ENCODE data around the gene EFHD1. TPM values are rescaled to one million over a fixed set of nuclear protein-coding genes. Genes with fewer than 3 reads are reported as not detected.

Gene EFHD1
- total RNA-seq, 4 donors from 2014 or later: 6.7 to 22.1 (median 14.0) TPM

DNA sequence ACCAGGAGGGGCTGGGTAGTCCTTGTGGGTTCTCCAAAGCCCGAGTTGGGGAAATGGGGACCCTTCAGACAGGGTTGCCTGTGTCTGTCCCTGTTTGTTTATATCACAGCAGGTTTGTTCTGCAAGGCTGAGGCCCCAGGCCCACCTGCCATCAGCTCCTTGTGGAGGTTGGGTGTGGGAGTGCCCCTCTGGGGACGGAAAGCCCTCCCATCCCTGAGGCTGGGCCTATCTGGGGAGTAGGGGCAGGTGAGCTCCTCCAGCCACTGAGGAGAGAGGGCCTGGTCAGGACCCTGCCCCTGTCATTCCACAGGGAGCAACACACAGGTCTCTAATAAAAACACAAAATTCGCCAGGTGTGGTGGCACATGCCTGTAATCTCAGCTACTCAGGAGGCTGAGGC is 23.3 kb upstream of the EFHD1 start:
- TF ChIP-seq POLR2A (IDR thresholded peaks at IDR 0.05): no peak
- TF ChIP-seq, protein P1, sequence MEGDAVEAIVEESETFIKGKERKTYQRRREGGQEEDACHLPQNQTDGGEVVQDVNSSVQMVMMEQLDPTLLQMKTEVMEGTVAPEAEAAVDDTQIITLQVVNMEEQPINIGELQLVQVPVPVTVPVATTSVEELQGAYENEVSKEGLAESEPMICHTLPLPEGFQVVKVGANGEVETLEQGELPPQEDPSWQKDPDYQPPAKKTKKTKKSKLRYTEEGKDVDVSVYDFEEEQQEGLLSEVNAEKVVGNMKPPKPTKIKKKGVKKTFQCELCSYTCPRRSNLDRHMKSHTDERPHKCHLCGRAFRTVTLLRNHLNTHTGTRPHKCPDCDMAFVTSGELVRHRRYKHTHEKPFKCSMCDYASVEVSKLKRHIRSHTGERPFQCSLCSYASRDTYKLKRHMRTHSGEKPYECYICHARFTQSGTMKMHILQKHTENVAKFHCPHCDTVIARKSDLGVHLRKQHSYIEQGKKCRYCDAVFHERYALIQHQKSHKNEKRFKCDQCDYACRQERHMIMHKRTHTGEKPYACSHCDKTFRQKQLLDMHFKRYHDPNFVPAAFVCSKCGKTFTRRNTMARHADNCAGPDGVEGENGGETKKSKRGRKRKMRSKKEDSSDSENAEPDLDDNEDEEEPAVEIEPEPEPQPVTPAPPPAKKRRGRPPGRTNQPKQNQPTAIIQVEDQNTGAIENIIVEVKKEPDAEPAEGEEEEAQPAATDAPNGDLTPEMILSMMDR (IDR thresholded peaks at IDR 0.05): no peak
- intact Hi-C loops (cut with DNase I; ENCODE audit: low total_unique reads): loop anchor here (10.0 kb wide), 1 partner anchor 645 kb away; the partner anchor contains the start of gene ATG16L1
- no peak for DNase-seq (ENCODE audit: low spot score in 2 of 2)
- no peak overlapping the region for H3K4me3 ChIP-seq (ENCODE audit: low read depth, poor library complexity, severe bottlenecking)
- WGBS, 2 donors: 93 to 95% methylated on average over 3 of the region's 3 CpGs

DNA sequence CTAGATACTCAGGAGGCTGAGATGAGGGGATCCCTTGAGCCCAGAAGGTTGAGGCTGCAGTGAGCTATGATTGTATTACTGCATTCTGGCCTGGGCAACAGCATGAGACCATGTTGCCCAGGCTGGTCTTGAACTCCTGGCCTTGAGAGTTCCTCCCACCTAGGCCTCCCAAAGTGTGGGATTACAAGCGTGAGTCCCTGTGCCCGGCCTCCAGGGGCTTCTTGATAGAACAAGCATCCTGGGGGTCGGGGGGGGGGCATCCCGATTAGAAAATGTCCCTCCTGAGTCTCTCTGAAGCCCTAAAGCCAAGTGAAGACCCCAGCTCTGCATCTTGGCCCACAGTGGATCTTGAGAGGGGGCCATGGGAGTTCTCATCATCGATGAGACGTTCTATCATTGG is 22.3 kb upstream of the EFHD1 start:
- TF ChIP-seq, protein P1 (IDR thresholded peaks at IDR 0.05): no peak
- no peak for TF ChIP-seq POLR2A (IDR thresholded peaks at IDR 0.05)
- no peak overlapping the region for H3K4me3 ChIP-seq (ENCODE audit: low read depth, poor library complexity, severe bottlenecking)
- DNase-seq (ENCODE audit: low spot score in 2 of 2): no peak
- intact Hi-C loops (cut with DNase I; ENCODE audit: low total_unique reads): loop anchor here (10.0 kb wide), 1 partner anchor 644 kb away; the partner anchor contains the start of gene ATG16L1
- 75 to 100% methylated on average over 1 to 6 of the region's 6 CpGs for WGBS, 2 donors

DNA sequence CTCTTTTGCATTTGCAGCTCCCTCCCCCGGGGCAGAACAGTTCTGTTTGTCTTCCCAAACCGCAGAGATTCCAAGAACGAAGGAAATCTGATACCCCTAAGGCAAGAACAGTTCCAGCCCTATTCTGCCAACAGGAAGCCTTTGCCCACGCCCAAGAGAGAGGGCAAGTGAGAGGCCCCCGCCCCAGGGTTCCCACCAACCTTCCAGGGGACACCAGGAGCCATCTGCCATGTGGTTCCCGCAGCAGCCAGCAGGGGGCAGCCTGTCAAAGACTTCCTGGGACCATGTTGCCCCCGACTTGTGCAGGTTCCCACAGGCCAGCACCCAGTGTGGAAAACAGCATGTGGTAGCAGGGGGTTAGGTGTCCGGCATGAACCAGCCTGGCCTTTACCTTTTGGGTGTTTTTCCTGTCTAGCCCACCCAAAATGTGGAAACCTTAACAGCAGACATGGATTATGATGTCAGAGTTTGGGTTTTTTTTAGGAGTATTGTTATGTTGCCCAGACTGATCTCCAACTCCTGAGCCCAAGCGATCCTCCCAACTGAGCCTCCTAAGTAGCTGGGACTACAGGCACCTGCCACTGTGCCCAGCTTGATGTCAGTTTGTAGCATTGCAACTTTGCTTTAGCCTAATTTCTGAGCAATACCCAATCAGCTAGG is 21.7 kb upstream of the EFHD1 start:
- TF ChIP-seq, protein P1 (IDR thresholded peaks at IDR 0.05): no peak
- no peak for TF ChIP-seq POLR2A (IDR thresholded peaks at IDR 0.05)
- WGBS, 2 donors: 30 to 41% methylated on average over 8 to 9 of the region's 9 CpGs
- peak in 1 of 2 donors; percentile 92 for DNase-seq (ENCODE audit: low spot score in 2 of 2)
- intact Hi-C loops (cut with DNase I; ENCODE audit: low total_unique reads): loop anchor here (10.0 kb wide), 1 partner anchor 643 kb away; the partner anchor contains the start of gene ATG16L1
- H3K4me3 ChIP-seq (ENCODE audit: low read depth, poor library complexity, severe bottlenecking): no peak overlapping the region

DNA sequence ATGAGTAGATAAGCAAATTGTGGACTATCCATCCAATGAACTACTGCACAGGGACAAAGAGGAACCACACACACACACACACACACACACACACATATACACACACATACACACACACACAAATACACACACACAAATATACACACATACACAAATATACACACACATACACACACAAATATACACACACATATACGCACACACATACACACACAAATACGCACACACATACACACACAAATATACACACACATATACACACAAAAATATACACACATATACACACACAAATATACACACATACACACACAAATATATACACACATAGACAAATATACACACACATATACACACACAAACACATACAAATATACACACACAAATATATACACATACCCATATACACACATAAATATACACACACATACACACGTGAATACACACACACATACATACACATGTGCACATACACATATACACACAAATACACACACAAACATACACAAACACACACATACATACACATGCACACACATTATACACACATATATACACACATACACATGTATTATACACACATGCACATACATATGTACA is 19.8 kb upstream of the EFHD1 start:
- intact Hi-C loops (cut with DNase I; ENCODE audit: low total_unique reads): loop anchor here (10.0 kb wide), 1 partner anchor 641 kb away; the partner anchor contains the start of gene ATG16L1
- H3K4me3 ChIP-seq (ENCODE audit: low read depth, poor library complexity, severe bottlenecking): no peak overlapping the region
- 60 to 73% methylated on average over 3 of the region's 3 CpGs for WGBS, 2 donors
- no peak for TF ChIP-seq POLR2A (IDR thresholded peaks at IDR 0.05)
- TF ChIP-seq, protein P1 (IDR thresholded peaks at IDR 0.05): no peak
- DNase-seq (ENCODE audit: low spot score in 2 of 2): no peak

DNA sequence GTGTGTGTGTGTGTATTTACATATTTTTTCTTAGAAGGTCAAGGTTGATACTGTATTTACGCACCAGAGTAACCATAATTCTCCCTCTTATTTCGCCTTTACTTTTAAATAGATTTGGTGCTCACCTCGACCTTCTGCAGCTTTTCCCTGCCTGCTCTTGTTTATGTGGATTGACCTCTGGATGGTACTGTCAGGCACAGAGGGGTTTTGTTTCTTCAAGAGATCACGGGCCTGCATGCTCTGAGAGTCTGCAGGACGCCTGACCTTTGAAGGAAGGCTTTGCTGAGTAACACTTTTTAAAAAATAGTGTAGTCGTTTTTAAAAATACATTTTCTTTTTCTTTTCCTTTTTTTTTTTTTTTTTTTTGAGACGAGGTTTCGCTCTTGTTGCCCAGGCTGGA is 18.1 kb upstream of the EFHD1 start:
- no peak for DNase-seq (ENCODE audit: low spot score in 2 of 2)
- WGBS, 2 donors: 75 to 78% methylated on average over 8 of the region's 8 CpGs
- no peak overlapping the region for H3K4me3 ChIP-seq (ENCODE audit: low read depth, poor library complexity, severe bottlenecking)
- intact Hi-C loops (cut with DNase I; ENCODE audit: low total_unique reads): loop anchor here (10.0 kb wide), 1 partner anchor 639 kb away; the partner anchor contains the start of gene ATG16L1
- no peak for TF ChIP-seq POLR2A (IDR thresholded peaks at IDR 0.05)
- TF ChIP-seq, protein P1 (IDR thresholded peaks at IDR 0.05): no peak

Measured in lower leg skin (tissue), 4 donors.